NCI-H1092 (cell line): ENCODE results near the gene FCHSD2.
"Not testable (repeated sequence)": the region's sequence is repeated elsewhere in the genome, so short reads cannot be mapped to it uniquely, and the experiment has no call there.

Experiments
- DNase-seq: peaks from one replicate; lab custom pipeline; 2025; lab: John Stamatoyannopoulos, UW

The FCHSD2 gene

DNA sequence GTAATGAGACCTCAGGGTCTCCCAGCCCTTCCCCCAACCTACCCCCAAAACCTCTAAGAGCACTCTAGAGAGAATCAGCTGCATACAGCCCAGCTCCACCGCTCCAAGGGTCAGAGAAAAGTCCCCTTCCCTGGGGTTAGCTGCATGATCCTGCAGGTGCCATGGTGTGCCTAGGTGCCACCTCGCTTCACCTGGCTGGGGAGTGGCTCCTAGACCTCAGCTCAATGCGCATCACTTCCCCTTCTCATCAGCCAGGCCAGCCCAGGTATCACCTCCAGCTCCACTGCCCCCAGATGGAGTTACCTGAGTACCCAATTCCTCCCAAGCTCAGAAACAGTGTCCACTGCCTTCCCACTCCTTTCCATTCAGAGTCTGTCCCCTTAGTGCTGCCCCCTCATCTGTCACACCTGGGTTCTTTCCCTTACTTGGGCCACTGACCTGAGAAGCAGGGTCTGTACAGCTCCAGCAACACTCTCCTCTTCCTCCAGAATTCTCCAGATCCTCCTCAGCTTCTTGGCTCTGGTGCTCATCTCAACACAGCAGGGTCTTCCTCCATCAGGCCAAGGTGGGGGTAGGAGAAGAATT, 349.6 kb downstream of the FCHSD2 start:
- DNase-seq = no peak

- not testable (repeated sequence) for DNase-seq
Observed at GRCh38 chr11:72791228-72791627, 350.9 kb downstream of the FCHSD2 start.

- DNase-seq = no peak
Observed at GRCh38 chr11:72789493-72790131, 352.5 kb downstream of the FCHSD2 start.

DNA sequence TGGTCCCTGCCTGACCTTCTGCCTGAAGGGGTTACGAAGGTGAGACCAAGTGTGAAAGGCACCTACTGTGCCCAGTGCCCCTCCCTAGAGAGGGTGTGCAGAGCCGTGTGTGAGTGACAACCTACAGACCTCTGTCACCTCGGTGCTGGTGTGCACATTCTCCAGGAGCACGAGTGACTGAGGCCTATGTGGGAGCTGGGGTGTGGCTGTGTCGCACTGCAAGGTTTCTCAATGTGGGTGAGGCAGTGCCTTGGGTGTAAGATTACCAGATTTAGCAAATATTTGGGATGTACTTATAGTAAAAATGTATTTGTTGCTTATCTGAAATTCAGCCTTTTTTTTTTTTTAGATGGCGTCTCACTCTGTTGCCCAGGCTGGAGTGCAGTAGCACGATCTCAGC, 353.9 kb downstream of the FCHSD2 start:
- no peak for DNase-seq

DNA sequence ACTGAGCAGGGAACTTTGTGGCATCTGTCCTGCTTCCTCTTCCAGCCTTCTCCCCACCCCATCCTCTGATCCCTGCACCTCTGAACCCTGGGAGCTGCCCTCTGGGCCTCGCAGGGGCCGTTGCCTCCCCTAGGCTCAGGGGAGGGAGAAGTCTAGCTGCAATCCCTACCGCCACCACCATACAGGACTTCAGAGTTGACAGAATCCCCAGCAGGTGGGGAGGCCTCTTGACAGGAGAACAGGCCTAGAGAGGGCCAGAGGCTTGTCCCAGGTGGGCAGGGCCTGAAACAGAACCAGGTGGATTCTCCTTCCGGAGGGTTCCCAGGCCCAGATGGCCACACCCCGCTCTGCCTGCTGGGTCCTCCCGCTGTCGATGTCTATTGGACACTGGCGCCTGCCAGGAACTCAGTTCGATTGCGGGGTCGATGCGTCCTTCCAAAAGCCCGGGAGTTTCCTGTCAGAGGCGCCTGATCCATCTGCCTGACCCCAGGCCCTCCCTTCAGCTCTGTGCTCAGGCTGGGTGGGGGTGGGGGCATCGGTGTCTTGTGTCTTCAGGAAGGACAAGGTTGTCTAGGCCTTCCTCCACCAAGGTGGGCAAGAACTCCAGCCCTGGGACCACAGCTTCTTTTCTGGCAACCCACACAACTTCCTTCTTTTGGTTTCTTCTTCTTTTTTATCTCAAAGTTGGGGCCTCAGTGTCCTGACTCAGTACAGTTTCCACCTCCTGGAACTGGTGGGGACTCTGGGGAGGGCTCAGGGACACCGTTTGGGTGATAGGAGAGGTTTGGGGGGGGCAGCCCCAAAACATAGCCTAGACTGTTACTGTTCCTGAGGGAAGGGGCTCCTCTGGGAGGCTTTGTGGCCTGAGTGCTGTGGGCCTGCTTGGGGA, 354.7 kb downstream of the FCHSD2 start:
- peak; percentile 68 for DNase-seq
